ENCODE measurements around the gene NOL11.

DNA sequence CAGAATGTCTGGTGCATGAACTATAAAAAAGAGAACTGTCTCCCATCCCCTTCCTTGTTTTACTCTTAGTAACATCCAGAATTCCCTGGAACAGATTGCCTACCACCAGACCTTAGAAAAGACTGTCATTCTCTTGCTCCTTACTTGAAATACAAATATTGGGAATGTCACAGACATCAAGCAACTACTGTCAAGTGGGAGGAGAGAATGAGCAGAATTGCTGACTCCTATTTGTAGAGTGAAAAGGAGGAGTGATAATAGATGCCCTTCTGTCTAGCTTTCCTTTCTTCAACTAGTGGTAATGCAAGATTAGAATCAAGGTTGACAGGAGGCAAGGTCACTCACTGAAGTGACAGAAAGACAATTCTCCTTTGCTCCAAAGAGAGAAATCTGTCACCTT lies 23.9 kb upstream of the NOL11 start:
- TF ChIP-seq, protein P1, sequence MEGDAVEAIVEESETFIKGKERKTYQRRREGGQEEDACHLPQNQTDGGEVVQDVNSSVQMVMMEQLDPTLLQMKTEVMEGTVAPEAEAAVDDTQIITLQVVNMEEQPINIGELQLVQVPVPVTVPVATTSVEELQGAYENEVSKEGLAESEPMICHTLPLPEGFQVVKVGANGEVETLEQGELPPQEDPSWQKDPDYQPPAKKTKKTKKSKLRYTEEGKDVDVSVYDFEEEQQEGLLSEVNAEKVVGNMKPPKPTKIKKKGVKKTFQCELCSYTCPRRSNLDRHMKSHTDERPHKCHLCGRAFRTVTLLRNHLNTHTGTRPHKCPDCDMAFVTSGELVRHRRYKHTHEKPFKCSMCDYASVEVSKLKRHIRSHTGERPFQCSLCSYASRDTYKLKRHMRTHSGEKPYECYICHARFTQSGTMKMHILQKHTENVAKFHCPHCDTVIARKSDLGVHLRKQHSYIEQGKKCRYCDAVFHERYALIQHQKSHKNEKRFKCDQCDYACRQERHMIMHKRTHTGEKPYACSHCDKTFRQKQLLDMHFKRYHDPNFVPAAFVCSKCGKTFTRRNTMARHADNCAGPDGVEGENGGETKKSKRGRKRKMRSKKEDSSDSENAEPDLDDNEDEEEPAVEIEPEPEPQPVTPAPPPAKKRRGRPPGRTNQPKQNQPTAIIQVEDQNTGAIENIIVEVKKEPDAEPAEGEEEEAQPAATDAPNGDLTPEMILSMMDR (conservative IDR thresholded peaks at IDR 0.05) = no peak
- TF ChIP-seq ZFX (IDR thresholded peaks at IDR 0.05) = no peak
